ENCODE results near the gene HUNK.
"Not testable (repeated sequence)": the region's sequence is repeated elsewhere in the genome, so short reads cannot be mapped to it uniquely, and the experiment has no call there.

The HUNK gene

DNA sequence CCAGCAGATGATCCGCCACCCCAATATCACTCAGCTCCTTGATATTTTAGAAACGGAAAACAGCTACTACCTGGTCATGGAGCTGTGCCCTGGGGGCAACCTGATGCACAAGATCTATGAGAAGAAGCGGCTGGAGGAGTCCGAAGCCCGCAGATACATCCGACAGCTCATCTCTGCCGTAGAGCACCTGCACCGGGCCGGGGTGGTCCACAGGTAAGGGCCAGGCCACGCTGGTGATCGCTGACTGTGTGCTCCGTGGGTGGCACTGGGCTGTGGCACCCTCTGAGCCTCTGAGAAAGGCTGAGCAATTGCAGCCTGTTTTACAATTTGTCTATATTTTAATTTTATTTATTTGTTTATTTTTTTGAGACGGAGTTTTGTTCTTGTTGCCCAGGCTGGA is 51.7 kb downstream of the HUNK start:
- DNase-seq: no peak

DNA sequence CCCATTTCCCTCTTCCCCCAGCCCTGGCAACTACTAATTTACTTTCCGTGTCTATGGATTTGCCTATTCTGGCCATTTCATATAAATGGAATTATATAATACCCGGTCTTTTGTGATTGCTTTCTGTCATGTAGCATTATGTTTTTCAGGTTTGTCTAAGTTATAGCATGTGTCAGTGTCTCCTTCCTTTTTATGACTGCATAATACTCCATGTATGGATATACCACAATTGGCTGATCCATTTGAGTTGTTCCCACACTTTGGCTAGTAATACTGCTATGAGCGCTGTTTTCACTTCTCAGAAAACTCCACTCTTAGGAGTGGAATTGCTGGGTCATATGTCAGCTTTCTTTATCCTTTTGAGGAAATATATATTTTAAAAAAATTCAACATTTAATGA is 53.7 kb downstream of the HUNK start:
- no peak for DNase-seq

DNA sequence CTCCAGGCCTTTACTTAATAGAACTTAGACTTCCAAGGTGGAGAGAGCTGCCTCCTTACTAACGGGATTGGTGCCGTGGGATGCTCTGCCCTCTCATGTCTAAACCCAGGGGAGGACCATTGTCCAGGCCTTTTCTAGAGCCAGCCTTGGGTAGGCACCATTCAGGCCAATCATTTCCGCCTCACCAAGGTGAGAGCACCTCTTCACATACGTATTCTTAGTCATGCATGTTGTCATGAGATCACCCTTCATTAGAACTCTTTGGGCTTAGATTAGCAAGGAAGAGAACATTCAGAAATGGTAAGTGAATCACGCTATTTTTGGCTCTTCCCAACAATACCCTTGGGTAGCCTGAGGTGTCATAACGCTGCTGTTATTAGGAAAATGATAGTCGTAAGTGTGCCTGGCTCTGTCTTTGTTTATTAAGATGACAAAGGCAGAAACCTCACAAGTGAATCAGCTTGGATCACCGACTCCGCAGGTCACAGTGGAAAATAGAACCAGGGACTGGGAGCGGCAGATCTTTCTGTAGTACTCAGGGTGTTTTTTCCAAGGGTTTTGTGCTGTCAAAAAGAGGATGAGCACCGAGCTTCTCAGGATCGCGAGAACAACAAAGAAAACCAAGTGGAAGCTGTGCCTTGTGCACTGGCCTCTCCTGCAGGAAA is 55.0 kb downstream of the HUNK start:
- no peak for DNase-seq

DNA sequence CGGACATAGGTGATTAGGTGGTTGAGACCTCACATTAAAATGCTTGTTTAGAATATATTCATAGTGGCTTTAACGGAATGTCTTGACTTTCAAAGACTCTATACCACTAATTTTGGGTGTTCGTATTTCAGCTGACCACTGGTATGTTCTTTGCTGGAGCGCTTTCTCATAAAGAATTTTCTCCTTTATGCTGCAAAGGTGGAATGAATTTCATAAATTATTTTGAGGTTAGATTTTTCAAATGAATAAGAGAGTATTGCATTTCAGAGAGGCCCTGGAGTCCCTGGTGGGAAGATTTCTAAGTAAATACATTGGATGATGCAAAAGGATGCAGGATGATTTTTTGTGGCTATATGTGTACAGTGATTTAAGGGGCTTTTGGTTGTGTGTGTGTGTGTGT is 55.8 kb downstream of the HUNK start:
- DNase-seq: no peak

- no peak for DNase-seq
Observed at GRCh38 chr21:31929548-31929947, 56.7 kb downstream of the HUNK start.

DNA sequence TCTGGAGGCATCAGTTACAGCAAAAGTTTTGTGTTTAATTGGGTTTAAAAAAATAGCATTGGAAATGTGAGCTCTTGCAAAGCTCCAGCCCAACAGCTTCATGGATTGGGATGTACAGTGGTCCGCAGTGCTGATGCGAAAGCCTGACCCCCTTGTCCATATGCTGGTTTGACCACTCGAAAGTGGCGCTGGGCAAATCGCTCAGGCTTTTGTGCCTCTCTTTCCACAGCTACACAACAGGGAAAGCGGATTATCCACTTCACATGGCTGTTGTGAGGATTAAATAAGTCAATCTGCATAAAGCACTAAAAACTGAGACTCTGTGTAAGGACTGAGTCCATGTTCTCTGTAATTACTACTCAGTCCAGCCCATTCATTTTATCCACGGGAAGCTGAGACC is 57.2 kb downstream of the HUNK start:
- no peak for DNase-seq

GRCh38 chr21:31931644-31932469 is 59.0 kb downstream of the HUNK start:
- DNase-seq: no peak

DNA sequence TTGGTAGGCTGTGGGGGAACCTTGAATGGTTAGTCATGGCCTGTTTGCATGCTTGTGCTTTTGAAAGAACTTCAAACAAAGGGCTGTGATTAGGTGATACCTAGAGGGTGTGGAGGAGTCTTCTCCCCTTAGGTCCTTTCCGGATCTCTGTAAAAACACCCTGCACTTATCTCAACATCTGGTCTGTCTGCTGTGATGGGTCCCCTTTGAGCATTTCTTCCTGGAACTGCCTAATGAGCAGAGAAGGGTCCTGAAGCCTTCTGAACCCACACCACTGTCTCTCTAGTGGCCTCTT is 59.6 kb downstream of the HUNK start:
- no peak for DNase-seq

DNA sequence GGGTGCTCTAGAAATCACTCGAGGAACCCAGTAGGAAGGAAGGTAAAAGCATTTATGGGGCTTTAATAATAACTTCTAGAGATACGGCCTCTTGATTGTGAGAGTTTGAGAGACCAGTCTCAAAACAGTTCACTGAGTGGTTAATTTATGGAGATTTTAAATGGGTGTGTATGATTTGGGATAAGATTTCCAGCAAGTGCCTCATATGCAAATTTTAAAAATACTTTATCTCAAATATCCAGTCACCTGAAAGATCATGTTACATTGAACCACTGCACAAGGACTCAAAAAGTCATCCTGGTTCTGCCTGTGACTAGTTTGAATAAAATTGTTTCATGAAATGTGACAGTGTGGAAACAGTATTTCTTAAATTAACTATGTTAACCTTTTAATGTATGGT is 64.5 kb downstream of the HUNK start:
- no peak for DNase-seq

DNA sequence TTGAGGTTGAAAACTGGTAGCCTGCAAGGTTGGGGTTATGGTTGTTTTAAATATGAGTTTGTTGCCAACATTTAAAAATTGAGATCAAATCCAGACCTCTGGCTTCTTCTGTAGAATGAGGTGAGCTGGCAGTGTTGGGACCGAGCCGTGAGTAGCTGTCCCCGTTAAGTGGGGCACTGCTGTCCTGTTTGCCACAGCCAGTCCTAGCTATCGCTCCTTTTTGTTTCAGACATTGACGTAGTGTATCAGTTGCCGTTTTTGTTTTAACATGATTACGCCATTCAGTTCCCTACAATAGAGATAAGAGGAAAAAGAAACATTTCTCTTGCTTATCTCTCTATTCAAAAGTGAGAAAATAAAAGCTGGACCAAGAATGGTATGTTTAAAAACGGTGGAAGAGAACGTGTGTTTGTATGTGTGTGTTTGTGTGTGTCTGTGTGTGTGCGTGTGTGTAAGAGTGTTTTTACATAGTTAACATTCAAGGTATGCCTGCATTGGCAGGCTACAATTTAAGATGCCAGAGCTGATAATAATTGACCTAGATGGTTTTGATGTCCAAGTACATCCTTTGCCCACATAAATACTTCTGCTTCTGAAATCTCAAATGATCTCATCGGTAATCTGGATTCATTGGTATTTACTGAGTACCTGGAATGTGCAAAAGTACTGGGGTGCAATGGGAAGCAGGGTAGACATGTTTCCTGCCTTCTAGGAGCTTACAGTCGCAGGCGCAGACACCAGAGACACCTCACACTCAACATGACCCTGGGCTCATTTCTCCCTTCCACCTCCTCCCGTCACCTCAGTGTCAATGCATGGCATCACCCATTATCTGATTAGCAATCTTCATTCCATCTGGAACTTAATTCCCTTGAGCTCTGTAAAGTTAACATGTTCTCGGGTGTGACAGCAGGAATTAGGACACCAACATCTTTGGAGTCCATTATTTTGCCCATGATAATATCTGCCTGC is 65.8 kb downstream of the HUNK start:
- no peak for DNase-seq

DNA sequence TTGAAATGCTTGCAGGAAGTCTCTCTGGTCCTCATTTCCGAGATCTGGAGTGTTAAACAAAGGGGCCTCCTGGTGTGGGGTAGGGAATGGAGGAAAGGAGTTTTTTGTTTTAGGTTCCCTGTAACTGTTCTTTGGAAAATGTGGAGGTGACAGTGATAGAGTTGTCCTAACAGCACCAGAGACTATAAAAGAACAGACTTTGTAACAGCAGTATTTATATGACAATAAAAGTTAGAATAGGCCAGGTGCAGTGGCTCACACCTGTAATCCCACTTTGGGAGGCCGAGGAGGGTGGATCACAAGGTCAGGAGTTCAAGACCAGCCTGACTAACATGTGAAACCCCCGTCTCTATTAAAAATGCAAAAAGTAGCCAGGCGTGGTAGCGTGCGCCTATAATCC is 68.9 kb downstream of the HUNK start:
- DNase-seq: no peak

GRCh38 chr21:31943561-31943960 is 70.7 kb downstream of the HUNK start:
- DNase-seq: no peak

- no peak for DNase-seq
Observed at GRCh38 chr21:31945141-31945540, 72.3 kb downstream of the HUNK start.

- no peak for DNase-seq
Observed at GRCh38 chr21:31945546-31945945, 72.7 kb downstream of the HUNK start.

GRCh38 chr21:31946231-31946630 is 73.4 kb downstream of the HUNK start:
- DNase-seq: no peak

GRCh38 chr21:31946876-31947550 is 74.2 kb downstream of the HUNK start:
- not testable (repeated sequence) for DNase-seq

DNA sequence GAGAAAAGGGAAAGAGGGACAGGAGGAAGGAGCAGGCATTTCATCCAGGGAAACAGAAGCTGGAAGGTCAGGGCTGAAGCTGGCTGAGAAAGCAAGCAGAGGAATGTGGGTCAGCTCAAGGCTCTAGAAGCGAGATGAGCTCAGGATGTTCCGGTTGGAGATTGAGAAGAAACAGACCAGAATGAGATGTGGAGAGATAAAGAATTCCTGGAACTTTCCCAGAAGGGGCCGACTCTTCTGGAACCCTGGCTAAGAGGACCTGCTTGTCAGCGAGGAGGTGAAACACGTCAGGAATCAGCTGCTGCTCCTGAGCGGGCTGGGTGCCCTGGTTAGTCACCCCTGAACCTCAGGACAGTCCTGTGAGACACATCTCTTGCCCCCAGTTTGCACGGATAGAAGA is 75.9 kb downstream of the HUNK start:
- DNase-seq: no peak

- DNase-seq: no peak
Observed at GRCh38 chr21:31952828-31953227, 80.0 kb downstream of the HUNK start.

- DNase-seq: no peak
Observed at GRCh38 chr21:31957631-31958030, 84.8 kb downstream of the HUNK start.

- no peak for DNase-seq
Observed at GRCh38 chr21:31959881-31960280, 87.1 kb downstream of the HUNK start.

- no peak for DNase-seq
Observed at GRCh38 chr21:31961027-31961426, 88.2 kb downstream of the HUNK start.

DNA sequence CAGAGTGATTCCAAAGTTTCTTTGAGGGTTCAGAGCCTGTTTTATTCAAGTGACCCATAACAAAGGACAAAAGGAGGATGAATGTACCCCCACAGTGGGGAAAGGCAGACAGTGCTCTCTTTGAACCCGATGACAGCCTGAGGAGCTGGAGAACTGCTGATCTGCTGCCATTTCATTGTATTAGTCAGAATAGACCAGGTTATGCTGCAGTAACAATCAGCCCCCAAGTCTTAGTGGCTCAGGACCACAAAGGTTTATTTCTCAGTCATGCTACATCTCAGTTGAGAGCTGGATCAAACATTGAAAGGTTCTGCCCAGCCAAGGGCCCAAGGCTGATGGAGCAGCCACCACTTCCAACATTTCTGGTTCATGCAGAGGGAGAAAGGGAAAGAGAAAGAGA is 88.9 kb downstream of the HUNK start:
- DNase-seq: no peak

- DNase-seq: no peak
Observed at GRCh38 chr21:31964692-31965091, 91.9 kb downstream of the HUNK start.

Measured in stimulated activated CD8-positive, alpha-beta memory T cell treated with anti-CD3 and anti-CD28 coated beads, Interleukin-4, amount 100 ng/mL, for 48 hours (primary cell).